GM12874 (cell line): ENCODE results near the gene PSMD8.

Source experiments
- TF ChIP-seq, protein P1 (sequence below): IDR thresholded peaks from 2 replicates; pipeline ENCODE4 v1.5.1; 2011; ENCODE audit warnings: low read depth, mild to moderate bottlenecking, control low read depth, low read length, moderate library complexity; ENCODE audit not compliant: insufficient read depth

The PSMD8 gene

DNA sequence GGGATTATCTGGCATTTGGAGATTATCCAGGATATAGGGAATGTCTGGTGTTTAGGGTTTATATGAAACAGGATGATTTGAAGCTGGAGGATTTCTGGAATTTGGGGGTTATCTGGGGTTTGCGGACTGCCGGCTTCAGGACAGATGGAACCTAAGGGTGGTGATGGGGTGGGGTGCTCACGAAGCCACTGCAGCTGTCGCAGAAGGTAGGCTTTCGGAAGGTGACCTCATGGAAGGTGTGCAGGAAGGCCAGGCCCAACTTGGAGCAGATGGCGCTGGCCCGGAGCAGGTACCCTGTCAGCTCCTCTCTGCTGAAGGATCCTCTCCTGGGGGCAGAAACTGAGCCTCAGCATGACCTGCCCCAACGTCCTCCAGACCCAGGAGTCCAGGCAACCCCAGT, 38.1 kb downstream of the PSMD8 start:
- TF ChIP-seq, protein P1, sequence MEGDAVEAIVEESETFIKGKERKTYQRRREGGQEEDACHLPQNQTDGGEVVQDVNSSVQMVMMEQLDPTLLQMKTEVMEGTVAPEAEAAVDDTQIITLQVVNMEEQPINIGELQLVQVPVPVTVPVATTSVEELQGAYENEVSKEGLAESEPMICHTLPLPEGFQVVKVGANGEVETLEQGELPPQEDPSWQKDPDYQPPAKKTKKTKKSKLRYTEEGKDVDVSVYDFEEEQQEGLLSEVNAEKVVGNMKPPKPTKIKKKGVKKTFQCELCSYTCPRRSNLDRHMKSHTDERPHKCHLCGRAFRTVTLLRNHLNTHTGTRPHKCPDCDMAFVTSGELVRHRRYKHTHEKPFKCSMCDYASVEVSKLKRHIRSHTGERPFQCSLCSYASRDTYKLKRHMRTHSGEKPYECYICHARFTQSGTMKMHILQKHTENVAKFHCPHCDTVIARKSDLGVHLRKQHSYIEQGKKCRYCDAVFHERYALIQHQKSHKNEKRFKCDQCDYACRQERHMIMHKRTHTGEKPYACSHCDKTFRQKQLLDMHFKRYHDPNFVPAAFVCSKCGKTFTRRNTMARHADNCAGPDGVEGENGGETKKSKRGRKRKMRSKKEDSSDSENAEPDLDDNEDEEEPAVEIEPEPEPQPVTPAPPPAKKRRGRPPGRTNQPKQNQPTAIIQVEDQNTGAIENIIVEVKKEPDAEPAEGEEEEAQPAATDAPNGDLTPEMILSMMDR, result no peak

DNA sequence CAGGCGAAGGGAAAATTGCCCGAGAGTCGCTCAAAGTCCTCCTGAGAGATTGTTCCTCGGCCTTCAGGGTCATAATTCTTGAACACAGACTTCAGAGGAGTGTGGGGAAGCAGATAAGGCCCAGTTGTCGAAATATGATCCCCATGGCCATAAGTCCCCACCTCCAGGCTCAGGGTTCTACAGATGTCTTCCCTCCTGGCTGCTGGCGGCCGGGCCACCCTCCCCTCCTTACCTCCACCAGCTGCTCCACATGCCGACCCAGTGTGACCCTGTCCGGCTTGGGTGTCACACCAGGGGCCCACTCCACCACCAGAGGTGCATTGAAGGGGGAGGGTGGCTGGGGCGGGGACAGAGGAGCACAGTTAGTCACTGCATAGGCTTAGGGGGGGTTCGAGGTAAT, 38.6 kb downstream of the PSMD8 start:
- TF ChIP-seq, protein P1, result no peak

DNA sequence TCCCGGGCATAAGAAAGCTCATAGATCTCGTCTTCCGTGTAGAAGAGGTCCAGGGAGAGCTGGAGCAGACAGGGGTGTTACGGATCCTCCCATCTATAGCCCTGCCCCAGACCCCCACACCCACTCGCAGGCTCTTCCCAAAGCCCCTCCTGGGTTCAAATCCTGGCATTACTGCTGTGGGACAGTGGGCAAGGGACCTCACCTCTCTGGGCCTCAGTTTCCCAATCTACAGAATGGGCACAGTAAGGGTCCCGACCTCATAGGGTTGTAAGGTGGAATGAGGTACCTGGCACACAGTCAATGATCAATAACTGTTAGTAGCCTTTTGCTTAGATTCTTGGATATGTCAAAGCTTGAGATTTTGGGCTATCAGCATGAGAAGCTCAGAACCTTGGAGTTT, 39.0 kb downstream of the PSMD8 start:
- TF ChIP-seq, protein P1, result no peak

DNA sequence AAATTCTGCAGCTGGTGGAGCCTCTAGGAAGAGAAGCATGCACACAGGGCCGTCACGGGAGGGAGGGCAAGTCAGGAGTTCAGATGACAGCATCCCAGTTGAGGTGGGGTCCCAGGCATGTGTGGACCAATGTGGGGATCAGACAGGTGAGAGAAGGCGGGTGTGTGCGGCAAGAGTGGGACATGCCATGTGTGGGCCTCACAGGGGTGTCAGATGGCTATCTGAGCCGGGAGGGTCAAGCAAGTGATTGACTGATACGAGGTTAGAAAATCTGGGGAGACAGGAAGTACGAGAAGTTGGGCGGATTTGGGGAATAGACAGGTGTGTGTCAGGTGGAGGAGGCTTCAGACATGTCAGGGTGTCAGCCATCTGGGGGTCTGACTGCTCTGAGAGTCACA, 42.8 kb downstream of the PSMD8 start:
- TF ChIP-seq, protein P1, result no peak

GRCh38 chr19:38417544-38418506, 43.5 kb downstream of the PSMD8 start:
- TF ChIP-seq, protein P1, result 0 out of 2 replicates have a peak, but pooled peaks have one; percentile 4

DNA sequence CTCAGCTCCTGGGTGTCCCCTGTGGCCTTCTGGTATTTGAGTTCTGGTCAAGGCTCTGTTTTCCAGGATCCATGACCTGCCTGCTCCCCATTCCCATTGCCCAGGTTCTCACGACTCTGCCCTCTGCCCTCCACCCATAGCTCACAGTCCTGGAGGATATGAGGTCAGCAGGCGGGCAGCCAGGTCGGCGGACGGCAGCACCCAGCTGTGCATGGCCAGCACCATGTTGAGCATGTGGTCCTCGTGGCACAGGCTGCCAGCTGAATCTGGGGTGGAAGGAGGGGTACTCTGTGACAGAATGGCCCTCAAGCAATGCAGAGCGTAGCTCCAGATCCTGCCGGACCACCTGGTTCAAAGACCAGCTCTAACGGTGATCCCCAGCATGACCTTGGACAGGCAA, 46.6 kb downstream of the PSMD8 start:
- TF ChIP-seq, protein P1, result no peak

DNA sequence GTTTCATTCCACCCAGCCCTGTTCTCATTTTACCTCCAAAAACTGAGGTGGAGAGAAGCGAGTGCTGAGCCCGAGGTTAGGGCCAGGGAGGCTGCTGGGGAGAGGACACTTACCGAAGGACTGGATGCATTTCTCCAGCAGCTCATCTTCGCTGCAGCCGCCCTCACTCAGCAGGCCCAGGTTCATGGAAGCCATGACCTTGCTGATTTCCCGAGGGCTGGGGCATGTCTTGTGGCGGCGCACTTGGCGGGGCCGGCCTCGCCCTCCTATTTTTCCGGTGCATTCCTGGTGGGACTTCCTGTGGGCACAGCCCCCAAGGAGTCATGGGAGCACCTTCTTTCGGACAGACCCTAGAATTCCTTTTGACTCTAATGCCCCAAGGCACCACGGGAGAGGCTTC, 47.5 kb downstream of the PSMD8 start:
- TF ChIP-seq, protein P1, result no peak
